AML-193 (cell line): Measurements from ENCODE around the gene MLLT1.

Source experiments
- DNase-seq, 2 experiments: peaks; one replicate each; lab custom pipeline; 2025; lab: John Stamatoyannopoulos, UW

Gene MLLT1

DNA sequence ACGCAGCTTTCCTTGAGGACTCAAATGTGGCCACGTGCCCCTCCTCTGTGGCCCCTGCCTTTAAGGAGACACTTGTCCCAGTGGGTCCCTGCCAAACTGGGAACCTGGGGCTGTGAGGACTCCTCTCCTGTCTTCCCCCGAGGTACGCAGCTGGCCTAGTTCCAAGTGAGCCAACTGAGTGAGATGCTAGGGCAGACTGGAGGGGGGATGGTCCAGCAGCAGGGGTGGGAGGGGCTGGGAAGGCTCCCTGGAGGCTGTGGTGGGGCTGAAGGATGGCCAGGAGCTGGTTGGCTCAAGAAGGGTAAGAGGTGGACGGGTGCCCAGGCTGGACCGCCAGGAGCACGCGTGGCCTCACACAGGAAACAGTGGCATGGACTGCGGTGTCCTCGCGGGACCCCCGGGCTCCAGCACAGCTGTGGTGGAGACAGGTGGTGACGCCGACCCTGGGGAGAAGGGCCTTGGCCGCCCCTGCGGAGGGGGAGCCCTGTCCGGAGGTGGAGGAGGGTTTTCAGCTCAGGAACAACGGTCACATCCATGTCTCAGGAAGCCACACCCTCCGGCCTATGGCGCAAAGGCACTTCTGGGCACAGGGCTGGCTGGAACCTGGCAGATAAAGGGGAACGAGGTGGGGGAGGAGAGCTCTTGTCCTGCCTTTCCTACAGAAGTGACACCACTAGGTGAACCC lies 45.8 kb downstream of the MLLT1 start:
- no peak for DNase-seq

DNA sequence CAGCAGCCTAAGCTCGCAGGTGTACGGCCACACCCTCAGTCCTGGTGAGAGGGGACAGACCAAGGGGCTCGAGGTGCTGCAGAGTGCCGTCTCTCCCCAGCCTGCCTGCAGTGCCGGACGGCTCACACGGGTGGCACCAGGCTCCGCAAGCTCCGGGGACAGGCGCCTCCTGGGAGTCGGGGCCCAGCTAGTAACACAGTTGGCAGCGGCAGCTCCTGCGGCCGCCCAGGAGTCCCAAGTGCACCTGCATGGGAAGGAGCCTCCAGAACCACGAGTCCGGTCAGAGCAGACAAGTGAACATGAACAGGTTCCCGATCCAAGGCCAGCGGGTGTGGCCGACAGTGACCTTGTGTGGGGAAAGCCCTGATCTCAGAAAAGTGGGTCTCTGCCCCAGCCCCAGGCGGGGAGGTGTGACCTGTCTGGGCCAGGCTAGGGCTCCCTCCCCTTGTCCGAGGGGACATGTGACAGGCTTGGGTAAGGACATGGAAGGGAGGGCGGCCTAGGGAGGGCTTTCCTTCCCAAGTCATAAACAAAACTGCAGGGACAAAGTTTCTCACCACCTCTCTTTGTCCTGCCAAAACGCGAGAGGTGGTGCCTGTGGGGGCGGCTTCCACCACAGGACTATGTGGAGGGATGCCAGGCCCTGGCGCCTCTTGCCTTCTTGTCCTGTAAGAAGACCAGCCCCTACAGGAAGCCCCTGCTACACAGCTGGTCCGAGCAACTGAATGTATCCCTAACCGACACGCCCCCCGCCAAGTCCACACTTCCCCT lies 46.5 kb downstream of the MLLT1 start:
- DNase-seq = no peak

DNA sequence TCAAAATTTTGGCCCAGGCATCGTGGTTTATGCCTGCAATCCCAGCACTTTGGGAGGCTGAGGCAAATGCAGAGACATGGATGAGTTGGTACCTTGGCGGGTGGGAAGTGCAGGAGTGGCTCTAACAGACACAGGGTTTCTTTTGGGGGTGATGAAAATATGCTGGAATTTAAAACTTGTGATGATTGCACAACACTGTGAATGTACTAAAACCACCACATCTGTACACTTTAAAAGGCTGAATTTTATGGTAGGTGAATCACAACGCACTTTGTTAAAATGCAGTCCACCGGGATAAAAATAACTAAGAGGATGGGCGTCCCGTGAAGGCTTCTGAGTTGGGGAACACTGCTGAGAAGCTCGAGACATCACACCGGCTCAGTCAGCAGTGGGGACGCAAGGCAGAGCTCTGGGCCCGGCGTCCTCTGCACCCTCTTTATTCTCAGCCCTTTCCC lies 47.1 kb downstream of the MLLT1 start:
- DNase-seq = no peak

DNA sequence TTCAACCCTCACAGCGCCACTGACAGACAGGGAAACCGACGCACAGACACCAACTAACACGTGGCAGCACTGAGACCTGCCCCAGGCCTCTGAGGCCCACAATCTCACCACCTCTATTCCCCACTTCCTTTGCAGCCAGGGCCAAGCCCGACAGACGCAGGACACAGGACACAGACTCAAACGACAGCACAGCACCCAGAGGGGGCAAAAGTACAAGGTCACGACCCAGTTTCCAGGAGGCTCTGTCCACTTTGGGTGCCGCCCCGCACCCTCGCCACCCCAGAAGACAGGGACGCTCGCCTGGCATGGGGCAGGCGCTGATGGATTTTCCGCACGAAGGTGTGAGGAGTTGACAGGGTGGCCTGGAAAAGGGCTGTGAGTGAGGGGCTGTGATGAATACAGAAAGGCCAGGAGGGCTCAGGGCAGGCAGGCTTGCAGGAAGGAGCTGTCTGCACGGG lies 48.8 kb downstream of the MLLT1 start:
- DNase-seq = no peak

DNA sequence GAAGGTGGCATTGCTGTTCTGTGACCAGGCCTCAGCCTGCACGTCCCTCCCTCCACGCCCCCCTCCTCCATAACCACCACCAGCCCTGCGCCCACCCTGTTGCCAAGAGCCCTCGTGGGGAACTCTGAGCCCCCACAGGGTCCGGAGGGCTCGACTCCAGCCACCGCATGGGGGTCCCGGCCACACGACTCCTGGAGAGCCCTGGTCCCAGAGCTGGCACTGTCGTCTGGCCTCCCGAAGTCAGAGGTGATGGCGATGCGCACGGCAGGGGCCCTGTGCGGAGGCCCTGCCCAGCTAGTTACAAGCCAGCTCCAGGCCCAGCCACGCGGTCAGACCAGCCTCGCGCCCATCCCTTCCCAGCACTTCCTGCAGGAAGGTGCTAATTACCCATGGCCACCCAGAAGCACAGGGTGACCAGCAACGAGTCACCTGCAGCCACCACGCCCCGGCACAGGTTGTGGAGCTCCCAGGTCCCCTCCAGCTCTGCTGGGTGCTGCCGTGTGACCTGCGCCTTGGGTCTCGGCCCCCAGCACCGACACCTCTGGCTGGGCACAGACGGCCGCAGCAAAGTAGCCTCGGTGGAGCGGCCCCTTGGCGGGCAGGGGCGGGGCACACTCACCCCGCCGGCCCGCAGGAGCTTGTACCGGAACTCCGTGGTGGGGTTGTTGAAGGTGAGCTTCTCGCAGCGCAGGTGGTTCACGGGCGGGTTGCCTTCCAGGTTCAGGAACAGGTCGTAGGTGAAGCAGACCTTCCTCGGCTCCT lies 49.6 kb downstream of the MLLT1 start:
- DNase-seq = no peak

DNA sequence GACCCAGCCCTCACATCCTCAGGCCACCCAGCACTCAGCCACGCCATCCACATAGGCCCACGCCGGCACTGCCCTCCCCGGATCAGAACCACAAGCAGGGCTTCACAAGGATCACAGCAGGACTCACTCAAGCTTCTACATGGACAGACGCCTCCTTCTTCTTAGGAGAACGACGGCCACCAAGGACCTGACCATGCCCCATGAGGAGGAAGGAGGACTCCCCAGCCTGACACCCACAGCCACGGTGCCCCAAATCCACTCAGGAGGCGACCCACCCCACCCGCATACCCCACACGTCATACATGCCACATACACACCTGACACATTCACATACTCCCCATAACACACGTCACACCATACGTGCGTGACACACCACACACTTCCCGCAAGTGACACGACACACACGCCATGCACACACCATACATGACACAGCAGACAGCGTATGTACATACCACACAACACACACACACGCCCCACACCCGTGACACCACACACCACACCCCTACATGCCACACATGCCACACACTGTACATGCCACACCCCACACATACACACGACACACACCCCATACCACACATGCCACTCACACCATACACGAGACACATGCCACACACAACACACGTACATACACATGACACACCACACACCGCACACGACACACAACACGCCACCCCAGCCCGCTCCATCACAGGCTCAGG lies 50.4 kb downstream of the MLLT1 start:
- DNase-seq = no peak

DNA sequence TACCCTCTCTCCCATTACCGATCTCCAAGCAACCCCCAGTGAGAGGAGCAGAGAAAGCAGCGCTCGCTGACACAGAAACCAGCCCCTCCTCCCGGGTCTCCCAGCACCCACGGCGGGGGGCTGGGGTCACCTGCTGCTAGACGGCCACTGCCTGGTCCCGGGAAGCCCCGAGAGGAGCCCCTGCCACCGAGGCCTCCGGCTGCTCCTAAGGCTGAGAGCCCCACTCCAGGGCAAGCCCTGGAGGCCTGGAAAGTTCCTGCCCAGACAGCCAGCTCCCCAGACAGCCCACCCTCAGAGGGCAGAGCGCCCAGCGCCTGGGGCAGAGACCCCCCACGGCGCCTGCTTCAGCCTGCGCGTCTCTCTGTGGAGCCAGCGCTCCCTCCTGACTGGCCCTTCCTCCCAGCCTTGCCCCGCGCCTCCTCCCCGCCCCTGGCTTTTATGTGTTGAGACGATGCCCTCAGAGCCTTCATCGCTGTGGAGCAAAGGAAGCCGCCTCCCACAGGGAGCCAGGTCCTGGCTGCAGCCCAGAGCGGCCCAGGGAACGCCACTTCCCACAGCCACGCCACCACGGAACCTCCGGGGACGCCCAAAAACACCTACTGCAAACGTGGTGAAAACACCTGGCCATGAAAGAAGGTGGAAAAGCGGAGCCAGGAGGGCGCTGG lies 51.1 kb downstream of the MLLT1 start:
- DNase-seq = no peak

DNA sequence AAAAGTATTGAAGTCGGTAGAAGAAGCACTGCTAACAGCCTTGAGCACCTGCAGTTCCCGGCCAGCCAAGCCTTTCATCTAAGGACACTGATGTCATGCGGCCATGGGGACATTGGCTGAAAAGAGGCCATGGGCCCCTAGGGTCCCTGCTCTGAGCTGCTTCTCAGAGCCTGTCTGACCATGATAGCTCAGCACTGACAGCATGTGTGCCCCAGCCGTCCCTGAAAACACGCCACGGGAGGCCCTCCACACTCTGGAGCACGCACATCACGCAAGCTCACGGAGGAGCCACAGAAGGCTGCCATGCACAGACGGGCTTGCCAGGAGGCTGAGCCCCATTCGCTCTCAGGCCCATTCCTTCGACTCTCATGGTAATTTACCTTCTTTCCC lies 51.8 kb downstream of the MLLT1 start:
- DNase-seq = no peak

DNA sequence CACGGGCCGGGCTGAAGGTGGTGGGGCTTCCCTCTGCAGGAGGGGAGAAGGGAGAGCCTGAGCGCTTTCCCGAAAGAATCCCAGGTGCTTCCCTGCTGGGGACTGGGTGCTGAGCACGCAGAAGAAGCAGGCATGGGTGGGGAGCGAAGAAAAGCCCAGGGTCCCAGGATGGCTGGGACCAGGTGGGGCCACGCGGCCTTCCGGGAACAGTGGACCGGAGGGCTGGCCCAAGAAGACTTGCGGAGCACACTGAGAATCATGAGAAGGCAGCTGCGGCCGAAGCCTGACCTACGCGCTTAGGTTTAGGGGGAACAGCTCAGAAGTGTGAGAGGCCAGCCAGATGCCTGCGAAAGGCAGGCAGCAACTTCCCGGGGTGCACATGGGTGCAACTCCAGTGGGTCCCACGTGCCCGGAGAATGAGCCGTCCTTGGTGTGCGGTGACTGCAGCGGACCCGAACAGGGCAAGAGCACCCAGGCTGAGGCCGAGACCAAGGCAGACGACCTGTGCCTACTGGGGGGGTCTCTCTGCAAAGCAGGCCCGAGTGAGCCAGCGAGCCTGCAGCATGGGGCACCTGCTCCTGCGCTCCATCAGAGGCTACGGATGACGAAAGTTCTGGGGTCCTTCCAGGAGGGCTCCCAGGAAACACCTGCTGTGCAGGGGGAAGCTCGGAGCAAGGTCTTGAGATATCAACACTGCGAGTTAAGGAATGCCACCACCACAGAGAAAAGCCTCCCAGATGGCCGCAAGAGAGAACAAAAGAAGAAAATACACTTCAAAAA lies 52.4 kb downstream of the MLLT1 start:
- DNase-seq = no peak

DNA sequence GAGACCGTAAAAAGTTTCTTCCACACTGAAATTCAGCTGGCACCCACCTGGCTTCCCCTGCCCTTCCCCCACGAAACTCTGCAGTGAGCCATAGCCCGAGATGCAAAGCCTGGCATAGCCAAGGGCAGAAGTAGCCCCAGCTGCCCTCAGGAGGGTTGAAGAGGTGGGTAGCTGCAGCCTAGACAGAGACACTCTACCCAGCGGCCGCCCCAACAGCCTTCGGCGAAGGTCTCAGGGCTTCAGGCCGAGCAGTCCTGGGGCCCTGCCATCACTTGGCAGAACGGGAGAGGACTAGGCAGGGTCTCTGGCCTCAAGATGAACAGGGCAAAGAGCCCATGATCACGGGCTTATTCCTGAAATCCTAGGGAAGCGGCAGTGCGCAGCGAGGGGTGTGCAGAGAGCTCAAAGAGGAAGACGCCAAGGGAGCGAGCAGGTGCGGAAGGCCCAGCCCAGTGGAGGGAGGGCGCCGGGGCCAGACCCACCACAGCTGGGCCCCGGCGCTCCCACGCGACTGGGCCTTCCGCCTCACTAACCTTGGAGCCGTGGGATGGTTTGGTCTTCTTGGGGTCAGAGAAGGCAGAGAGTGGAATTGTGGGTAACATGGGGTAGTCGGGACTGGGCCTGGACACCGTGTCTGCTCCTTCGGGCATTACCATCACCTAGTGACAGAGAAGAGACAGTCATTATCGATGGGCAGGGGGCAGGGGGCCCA lies 53.2 kb downstream of the MLLT1 start:
- DNase-seq = no peak

DNA sequence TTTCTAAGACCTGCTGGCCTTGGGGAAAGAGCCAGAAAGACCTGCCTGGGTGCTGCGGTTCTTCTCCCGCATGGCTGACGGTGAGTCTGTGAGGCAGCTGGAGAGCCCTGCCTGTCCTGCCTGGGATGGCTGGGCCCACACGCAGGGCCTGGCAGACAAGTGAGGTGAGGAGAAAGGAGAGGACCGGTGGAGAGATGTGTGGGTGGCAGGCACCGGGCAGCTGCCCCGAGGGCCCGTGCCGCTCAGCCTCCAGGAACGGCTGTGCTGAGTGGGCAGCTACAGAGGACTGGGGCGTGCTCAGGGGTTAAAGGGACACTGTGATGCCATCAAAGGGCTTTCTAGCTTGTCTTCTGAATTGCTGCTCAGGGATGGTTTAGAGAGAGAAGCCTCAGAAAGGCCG lies 53.8 kb downstream of the MLLT1 start:
- no peak for DNase-seq

DNA sequence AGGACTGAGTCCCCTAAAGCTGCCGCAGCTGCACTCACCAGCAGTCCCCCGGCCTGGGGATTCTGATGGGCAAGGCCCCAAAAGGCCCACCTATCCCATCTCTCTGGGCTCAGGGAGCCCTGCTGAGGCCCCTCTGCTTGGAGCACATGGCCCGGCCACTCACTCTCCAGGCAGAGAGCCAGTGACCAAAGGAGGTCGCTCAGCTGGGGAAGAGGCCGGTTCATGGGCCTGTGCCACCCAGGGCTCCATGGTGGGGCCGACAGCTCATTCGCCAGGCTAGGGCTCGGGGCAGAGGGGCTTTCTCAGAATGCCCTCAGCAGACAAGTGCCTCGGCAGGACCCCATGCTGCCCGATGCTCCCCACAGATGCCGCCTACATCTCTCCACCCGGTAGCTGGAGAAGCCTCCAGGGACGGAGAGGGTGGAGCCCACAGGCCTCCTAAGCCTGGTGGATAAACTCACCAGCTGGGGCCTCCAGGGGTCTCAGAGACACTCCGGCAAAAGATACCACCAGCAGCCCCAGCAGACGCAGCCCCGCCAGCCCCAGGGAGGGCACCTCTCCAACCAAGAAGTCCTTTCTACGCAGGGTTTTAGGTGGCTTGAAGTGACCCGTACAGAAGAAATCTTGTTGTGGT lies 54.4 kb downstream of the MLLT1 start:
- no peak for DNase-seq

DNA sequence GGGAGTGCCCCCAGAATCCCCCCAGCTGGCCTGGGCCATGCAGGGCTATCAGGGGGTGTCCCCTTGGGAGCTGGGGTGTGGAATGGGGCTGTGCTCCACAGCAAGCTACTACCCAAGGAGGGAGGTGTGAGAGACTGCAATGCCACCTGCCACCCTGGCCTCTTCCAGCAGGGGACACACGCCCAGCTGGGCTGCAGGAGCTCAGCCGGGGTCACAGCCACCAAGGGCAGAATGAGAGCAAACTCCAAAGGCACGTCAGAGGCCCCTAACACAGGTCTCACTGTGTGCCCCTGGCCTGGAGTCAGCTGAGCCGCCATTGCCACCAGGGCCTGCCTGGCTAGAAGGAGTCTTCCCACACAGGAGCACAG lies 55.5 kb downstream of the MLLT1 start:
- no peak for DNase-seq

DNA sequence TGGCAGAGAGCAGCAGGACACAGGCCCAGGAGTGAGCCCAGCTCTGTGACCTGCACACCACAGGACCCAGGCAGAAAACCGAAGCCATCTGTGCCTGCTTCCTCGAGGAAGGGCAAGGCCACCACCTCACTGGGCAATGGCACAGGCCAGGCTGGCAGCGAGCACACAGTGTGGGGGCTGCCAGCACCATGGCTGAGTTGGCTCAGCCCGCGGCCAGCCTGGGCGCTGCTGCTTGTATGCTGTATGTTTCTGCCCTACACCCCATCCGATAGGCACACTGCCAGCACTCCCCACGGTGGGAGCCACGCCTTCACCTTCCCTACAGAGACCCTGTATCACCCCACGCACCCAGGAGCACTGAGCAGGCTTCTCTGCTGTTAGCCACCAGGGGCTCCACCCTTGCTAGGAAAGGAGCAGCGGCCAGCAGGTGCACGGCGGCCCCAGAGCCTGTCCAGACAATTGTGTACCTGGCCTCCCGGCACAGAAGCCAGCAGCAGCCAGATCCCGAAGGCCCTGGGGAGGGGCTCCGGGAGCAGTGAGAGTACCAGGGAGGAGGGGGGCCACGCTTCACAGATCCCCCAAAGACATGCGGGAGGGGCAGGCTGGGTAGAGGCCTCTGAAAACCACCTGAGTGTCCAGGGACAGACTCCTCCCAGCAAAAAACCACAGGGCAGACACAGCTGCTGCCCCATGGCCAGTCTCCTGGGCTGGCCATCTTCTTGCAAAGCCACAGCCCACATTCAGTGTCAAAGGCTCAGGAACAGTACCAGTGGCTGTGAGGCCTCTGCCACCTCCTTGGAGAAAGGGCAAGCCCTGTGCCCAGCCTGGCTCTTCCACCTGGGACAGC lies 56.1 kb downstream of the MLLT1 start:
- DNase-seq = no peak

DNA sequence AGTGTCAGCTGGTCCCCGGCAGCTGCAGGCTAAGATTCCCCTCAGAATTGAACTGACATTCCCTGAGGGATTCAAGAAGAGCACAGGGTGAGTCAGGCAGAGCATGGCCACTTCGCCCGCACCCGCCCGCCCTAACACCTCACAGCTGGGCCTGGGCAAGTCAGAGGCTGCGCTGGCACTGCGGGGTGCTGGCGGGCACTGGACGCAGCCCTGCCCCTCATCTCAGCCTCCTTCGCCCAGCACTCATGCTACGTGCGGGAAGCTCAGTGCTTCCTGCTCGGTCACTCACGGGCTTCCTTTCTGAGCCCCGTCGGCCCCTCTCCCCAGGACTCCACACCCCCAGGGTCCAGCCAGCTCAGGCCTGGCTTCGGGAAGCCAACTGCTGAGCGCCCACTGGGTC lies 56.9 kb downstream of the MLLT1 start:
- no peak for DNase-seq

DNA sequence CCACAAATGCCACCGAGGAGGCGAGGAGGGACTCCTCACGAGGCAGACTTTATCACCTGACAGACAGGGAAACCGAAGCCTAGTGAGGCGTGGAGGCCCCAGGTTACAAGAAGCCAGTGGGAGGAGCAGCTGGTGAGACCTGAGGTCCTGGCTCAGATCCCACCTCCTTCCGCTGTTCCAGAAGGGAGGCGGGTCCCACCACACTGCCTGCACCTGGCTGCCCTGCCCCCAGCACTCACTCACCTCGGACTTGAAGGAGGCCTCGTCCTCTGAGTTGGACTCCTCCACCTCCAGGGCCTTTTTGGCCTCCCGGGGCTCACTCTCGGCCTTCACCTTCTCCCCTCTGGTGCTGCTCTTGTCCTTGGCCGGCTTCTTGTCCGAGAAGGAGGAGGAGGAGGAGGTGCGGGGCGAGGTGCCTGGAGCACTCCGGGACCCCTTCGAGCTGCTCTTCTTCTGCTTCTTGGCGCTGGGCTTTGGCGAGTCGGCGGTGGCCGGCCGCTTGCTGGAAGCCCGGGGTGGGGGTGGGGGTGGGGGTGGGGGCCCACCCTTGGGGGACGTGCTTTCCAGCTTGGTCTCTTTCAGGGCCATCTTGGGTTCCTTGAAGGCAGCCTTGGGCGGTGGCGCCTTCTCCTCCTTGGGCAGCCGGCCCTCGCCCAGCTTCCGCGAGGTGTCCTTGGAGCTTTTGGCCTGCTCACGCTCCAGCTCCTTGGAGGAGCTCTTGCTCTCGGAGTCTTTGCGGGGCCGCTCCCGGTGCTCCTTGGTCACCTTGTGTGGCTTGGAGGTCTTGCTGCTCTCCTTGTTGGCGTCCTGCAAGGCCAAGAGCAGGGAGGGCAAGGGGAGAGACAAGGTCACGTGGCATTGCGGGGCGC lies 57.7 kb downstream of the MLLT1 start:
- DNase-seq = no peak

DNA sequence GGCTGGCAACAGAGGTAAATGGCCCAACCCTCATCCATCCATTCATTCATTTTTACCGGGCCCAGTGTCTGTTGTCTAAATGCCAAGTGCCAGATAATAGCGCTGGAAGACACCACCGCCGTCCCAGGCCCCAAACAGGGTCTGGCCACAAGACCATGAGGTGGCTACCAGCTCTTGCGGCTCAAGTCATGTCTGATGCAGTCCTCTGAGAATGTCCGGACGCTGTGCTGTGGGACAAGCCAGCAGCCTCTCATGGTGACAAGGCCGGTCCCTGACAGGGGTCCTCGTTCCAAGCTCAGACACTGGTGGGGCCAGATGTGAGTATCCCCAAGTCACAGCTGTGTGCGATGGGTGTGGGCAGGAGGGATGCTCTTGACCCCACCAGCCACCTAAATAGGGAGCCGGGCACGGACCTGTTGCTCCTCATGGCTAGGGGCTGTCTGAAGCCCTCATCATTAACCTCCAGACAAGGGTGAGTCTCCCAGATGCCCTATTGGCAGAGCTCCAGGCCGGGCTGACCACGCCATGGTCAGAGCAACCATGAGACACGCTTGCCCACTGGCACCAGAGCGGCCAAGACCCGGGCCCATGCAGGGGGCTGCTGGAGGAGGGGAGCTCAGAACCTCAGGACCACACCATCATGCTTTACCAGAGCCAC lies 58.4 kb downstream of the MLLT1 start:
- no peak for DNase-seq
